ENCODE results near the gene TSPAN3. TPM values are rescaled to one million over a fixed set of nuclear protein-coding genes. Genes with fewer than 3 reads are reported as not detected.

Gene TSPAN3
- total RNA-seq, 4 donors from 2014 or later, result 92.2 to 165 (median 131) TPM

DNA sequence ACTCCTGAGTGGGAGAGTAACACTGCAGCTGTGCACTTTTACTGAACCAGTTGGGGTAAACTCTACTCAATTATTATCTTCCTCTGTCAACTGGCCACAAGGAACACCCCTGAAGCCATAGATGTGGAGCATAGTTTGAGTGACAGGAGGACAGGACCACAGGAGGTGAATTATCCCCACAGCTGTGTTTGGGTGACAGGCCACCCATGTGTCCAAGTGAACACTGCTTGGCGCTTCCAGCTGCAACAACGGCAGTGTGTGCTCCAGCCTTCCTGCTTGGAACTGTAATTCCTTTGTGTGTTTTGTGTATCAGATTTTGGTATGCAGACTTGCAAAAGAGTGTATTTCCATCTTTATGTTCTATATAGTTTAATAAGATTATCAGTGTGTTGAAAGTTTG lies 20.2 kb upstream of the TSPAN3 start:
- no peak overlapping the region for H3K4me3 ChIP-seq
- TF ChIP-seq EP300 (IDR thresholded peaks at IDR 0.05) (no peak), POLR2AphosphoS5 (IDR thresholded peaks at IDR 0.05) (no peak), POLR2A (IDR thresholded peaks at IDR 0.05; ENCODE audit: low read depth) (no peak)
- TF ChIP-seq, protein P1, sequence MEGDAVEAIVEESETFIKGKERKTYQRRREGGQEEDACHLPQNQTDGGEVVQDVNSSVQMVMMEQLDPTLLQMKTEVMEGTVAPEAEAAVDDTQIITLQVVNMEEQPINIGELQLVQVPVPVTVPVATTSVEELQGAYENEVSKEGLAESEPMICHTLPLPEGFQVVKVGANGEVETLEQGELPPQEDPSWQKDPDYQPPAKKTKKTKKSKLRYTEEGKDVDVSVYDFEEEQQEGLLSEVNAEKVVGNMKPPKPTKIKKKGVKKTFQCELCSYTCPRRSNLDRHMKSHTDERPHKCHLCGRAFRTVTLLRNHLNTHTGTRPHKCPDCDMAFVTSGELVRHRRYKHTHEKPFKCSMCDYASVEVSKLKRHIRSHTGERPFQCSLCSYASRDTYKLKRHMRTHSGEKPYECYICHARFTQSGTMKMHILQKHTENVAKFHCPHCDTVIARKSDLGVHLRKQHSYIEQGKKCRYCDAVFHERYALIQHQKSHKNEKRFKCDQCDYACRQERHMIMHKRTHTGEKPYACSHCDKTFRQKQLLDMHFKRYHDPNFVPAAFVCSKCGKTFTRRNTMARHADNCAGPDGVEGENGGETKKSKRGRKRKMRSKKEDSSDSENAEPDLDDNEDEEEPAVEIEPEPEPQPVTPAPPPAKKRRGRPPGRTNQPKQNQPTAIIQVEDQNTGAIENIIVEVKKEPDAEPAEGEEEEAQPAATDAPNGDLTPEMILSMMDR (IDR thresholded peaks at IDR 0.05), result no peak
- no peak overlapping the region for H3K27ac ChIP-seq (replicated peaks in 1 of 4)
- H3K4me1 ChIP-seq, result no peaks in the 10 kb centered on the region
- no peak for DNase-seq (ENCODE audit: extremely low spot score)
- H3K36me3 ChIP-seq, result no peaks in the 10 kb centered on the region
- 91% methylated on average over 2 of the region's 2 CpGs for WGBS
- no peaks in the 10 kb centered on the region for H3K9me3 ChIP-seq
- intact Hi-C loops (cut with DNase I), result no loop called here
- no peaks in the 10 kb centered on the region for H3K27me3 ChIP-seq

DNA sequence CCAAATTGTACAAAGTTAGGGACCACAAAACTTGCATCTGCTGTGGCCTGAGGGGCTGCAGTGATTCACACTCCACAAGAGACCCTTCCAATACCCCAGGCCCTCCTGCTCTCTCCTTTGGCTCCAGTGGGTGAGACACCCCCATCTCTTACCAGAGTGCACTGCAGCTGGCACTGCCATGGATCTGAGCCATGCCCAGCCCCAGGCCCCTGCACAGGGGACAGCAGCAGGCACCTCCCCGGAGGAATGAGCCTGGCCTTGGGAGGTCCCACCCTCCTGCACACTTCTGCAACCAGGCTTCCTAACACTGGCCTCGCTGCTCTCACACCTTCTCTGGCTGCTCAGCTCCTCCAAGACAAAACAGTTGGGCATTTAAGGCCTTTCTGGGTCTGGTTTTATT lies 16.3 kb upstream of the TSPAN3 start:
- Histone ChIP-seq H3K9me3 (no peaks in the 10 kb centered on the region), H3K36me3 (no peaks in the 10 kb centered on the region), H3K4me3 (no peak overlapping the region), H3K27me3 (no peaks in the 10 kb centered on the region), H3K4me1 (peaks cover 0 to 12% (median 11%) of the 10 kb centered on the region in 4 donors), H3K27ac (replicated peaks in 1 of 4) (no peak overlapping the region)
- DNase-seq (ENCODE audit: extremely low spot score), result no peak
- 81% methylated on average over 2 of the region's 2 CpGs for WGBS
- intact Hi-C loops (cut with DNase I), result no loop called here
- TF ChIP-seq, protein P1 (IDR thresholded peaks at IDR 0.05), result no peak
- TF ChIP-seq POLR2AphosphoS5 (IDR thresholded peaks at IDR 0.05), result no peak
- no peak for TF ChIP-seq POLR2A (IDR thresholded peaks at IDR 0.05; ENCODE audit: low read depth)
- no peak for TF ChIP-seq EP300 (IDR thresholded peaks at IDR 0.05)

DNA sequence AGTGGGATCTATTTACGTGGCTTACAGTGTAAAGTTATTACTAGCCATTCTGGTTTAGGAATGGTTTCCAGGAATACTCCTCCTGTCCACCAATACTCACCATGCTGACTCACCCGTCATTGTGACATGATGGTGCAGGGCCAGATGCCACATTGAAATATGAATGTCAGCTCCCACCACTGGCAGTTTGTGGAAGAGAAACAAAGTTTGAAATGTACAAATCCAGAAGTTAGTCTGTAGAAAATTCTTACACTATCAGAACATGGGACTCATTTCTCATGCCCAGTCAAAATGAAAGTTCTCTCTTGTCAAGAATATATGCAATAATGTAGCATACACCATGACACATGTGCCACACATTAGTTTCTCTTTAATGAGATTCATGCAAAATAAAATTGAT lies 14.4 kb upstream of the TSPAN3 start:
- no peak for DNase-seq (ENCODE audit: extremely low spot score)
- H3K36me3 ChIP-seq, result no peaks in the 10 kb centered on the region
- intact Hi-C loops (cut with DNase I), result no loop called here
- H3K27ac ChIP-seq (replicated peaks in 1 of 4), result no peak overlapping the region
- TF ChIP-seq, protein P1 (IDR thresholded peaks at IDR 0.05), result no peak
- TF ChIP-seq POLR2AphosphoS5 (IDR thresholded peaks at IDR 0.05) (no peak), POLR2A (IDR thresholded peaks at IDR 0.05; ENCODE audit: low read depth) (no peak), EP300 (IDR thresholded peaks at IDR 0.05) (no peak)
- no peaks in the 10 kb centered on the region for H3K27me3 ChIP-seq
- no peaks in the 10 kb centered on the region for H3K9me3 ChIP-seq
- H3K4me1 ChIP-seq, result peaks cover 0 to 12% (median 11%) of the 10 kb centered on the region in 4 donors
- no peak overlapping the region for H3K4me3 ChIP-seq
- WGBS, result 87% methylated on average over 2 of the region's 2 CpGs

DNA sequence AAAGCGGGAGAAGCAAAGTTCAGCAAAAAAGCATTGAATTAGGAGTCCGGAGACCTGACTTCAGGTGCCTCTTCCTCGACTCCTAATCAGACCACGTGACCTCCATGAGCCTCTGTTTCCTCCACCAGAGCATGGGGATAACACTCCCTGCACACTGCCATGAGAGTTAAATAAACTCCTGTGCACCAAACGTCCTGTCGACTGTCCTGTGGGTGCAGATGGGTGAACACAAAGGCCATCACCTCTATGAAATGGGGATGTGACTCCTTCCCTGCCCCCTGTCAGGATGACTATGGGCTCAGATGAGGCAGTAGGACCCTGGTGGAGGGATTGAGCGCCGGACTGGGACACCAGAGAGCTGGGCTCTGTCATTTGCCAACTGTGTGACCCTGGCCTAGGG lies 13.5 kb upstream of the TSPAN3 start:
- Histone ChIP-seq H3K27me3 (no peaks in the 10 kb centered on the region), H3K36me3 (no peaks in the 10 kb centered on the region), H3K9me3 (no peaks in the 10 kb centered on the region), H3K27ac (replicated peaks in 1 of 4) (peak overlapping the region in 1 of 4 donors; percentile 32), H3K4me3 (no peak overlapping the region), H3K4me1 (peaks cover 0 to 12% (median 11%) of the 10 kb centered on the region in 4 donors)
- TF ChIP-seq, protein P1 (IDR thresholded peaks at IDR 0.05), result no peak
- TF ChIP-seq POLR2AphosphoS5 (IDR thresholded peaks at IDR 0.05), result no peak
- no peak for TF ChIP-seq POLR2A (IDR thresholded peaks at IDR 0.05; ENCODE audit: low read depth)
- no peak for TF ChIP-seq EP300 (IDR thresholded peaks at IDR 0.05)
- peak; percentile 87 for DNase-seq (ENCODE audit: extremely low spot score)
- intact Hi-C loops (cut with DNase I), result no loop called here
- WGBS, result 90% methylated on average over 8 of the region's 8 CpGs

Data from esophagus muscularis mucosa (tissue), 4 donors.